ENCODE results near the gene ASNSD1.

GRCh38 chr2:189629531-189630453 lies 31.5 kb upstream of the ASNSD1 start:
- no peak for TF ChIP-seq CTCF (IDR thresholded peaks at IDR 0.05; ENCODE audit: borderline replicate concordance, extremely low read depth, low read length, poor library complexity, severe bottlenecking)
- TF ChIP-seq EZH2 (IDR thresholded peaks at IDR 0.05; ENCODE audit: borderline replicate concordance, low read depth, low read length, severe bottlenecking) = no peak
